Astrocyte (in vitro differentiated cells and primary cell): Measurements from ENCODE around the gene SLC9A1.

Experiments used
- CTCF ChIP-seq: IDR thresholded peaks from 2 replicates; pipeline ENCODE4 v1.5.1; 2011; ENCODE audit warnings: low read depth, mild to moderate bottlenecking, inconsistent platforms, low read length, moderate library complexity; ENCODE audit not compliant: insufficient read depth
- EZH2 ChIP-seq: IDR thresholded peaks from 2 replicates; pipeline ENCODE4 v1.6.1; 2012; ENCODE audit warnings: mild to moderate bottlenecking, low read length, inconsistent platforms; ENCODE audit not compliant: insufficient read depth

- TF ChIP-seq CTCF, result no peak
- TF ChIP-seq EZH2, result no peak
These were observed 62.0 kb downstream of the SLC9A1 start for GRCh38 chr1:27092888-27093287.
